ENCODE data around the gene LMLN. TPM values are rescaled to one million over a fixed set of nuclear protein-coding genes. Genes with fewer than 3 reads are reported as not detected.

LMLN gene
- polyA plus RNA-seq, 1 donor (not counting 4 experiments of a cell fraction or from before 2014, with no cell fraction given): 5.2 TPM

DNA sequence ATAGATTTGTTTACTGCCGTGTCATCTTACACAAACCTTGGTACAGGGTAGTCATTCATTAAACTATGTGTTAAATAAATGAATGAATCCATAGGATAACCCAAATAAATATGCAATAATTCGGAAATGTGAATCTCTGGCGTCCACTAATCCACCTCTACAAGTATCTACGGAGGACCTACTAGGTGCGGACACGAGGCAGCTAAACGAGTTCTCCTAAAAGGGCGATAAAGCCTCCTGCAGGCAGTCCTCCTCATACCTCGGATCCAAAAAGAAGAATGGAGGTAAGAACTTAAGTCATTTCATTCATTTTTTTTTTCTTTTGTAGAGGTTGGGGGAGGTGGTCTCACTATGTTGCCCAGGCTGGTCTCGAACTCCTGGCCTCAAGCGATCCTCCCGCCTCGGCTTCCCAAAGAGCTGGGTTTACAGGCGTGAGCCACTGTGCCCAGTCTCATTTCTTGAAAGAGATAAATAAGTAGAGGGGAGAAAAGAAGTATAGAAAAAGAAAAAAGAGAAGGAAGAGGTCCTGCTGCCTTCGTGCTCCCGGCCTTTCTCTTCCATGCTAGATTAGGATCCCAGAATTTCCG lies 10.7 kb upstream of the LMLN start:
- peak overlapping the region; percentile 99 for H3K27ac ChIP-seq (ENCODE audit: control insufficient read depth, insufficient read depth, low read length)
- peaks cover 22% of the 10 kb centered on the region for H3K4me1 ChIP-seq (ENCODE audit: control insufficient read depth, extremely low read depth, insufficient read depth, low read length)
- dilution Hi-C loops (cut with MboI; ENCODE audit: extremely low pct_ligation_motif_present, low sequenced_read_pairs): no loop called here
- no peak for FAIRE-seq
- peak overlapping the region; percentile 54 to 100 (median 68) for H3K4me3 ChIP-seq (ENCODE audit: control insufficient read depth in 2 of 3, extremely low read depth in 1 of 3, insufficient read depth in 2 of 3, low read depth in 1 of 3, low read length in 3 of 3)
- no peaks in the 10 kb centered on the region for H3K9me3 ChIP-seq (ENCODE audit: control insufficient read depth, low read depth, low read length)
- no peaks in the 10 kb centered on the region for H3K27me3 ChIP-seq (ENCODE audit: control insufficient read depth, extremely low read depth, insufficient read depth, low read length)
- peaks cover 20 to 36% of the 10 kb centered on the region in 2 experiments for H3K36me3 ChIP-seq (ENCODE audit: control insufficient read depth in 2 of 2, extremely low read depth in 1 of 2, insufficient read depth in 2 of 2, low read length in 2 of 2)
- H3K9ac ChIP-seq (ENCODE audit: control insufficient read depth, extremely low read depth, insufficient read depth, low read length): peak overlapping the region; percentile 99
- peak overlapping the region; percentile 96 for H3K4me2 ChIP-seq (ENCODE audit: control insufficient read depth, extremely low read depth, insufficient read depth, low read depth, low read length)
- no peaks in the 10 kb centered on the region for H3K9me1 ChIP-seq (ENCODE audit: control insufficient read depth, extremely low read depth, insufficient read depth, low read length)
- peak overlapping the region; percentile 45 for H2AFZ ChIP-seq (ENCODE audit: control insufficient read depth, low read length)
- peaks cover 9% of the 10 kb centered on the region for H4K20me1 ChIP-seq (ENCODE audit: control insufficient read depth, extremely low read depth, insufficient read depth, low read length)
- TF ChIP-seq EZH2 (IDR thresholded peaks at IDR 0.05; ENCODE audit: low read length): no peak
- TF ChIP-seq, protein P1, sequence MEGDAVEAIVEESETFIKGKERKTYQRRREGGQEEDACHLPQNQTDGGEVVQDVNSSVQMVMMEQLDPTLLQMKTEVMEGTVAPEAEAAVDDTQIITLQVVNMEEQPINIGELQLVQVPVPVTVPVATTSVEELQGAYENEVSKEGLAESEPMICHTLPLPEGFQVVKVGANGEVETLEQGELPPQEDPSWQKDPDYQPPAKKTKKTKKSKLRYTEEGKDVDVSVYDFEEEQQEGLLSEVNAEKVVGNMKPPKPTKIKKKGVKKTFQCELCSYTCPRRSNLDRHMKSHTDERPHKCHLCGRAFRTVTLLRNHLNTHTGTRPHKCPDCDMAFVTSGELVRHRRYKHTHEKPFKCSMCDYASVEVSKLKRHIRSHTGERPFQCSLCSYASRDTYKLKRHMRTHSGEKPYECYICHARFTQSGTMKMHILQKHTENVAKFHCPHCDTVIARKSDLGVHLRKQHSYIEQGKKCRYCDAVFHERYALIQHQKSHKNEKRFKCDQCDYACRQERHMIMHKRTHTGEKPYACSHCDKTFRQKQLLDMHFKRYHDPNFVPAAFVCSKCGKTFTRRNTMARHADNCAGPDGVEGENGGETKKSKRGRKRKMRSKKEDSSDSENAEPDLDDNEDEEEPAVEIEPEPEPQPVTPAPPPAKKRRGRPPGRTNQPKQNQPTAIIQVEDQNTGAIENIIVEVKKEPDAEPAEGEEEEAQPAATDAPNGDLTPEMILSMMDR (optimal IDR thresholded peaks at IDR 0.05 in 1 of 3, IDR thresholded peaks at IDR 0.05 in 1 of 3, conservative IDR thresholded peaks at IDR 0.05 in 1 of 3; ENCODE audit: extremely low read depth in 1 of 3, insufficient read depth in 2 of 3, low read length in 3 of 3): no peak
- peaks cover 42% of the 10 kb centered on the region for H3K79me2 ChIP-seq (ENCODE audit: control insufficient read depth, insufficient read depth, low read length)
- no peak for DNase-seq (ENCODE audit: low read depth, low spot score)

DNA sequence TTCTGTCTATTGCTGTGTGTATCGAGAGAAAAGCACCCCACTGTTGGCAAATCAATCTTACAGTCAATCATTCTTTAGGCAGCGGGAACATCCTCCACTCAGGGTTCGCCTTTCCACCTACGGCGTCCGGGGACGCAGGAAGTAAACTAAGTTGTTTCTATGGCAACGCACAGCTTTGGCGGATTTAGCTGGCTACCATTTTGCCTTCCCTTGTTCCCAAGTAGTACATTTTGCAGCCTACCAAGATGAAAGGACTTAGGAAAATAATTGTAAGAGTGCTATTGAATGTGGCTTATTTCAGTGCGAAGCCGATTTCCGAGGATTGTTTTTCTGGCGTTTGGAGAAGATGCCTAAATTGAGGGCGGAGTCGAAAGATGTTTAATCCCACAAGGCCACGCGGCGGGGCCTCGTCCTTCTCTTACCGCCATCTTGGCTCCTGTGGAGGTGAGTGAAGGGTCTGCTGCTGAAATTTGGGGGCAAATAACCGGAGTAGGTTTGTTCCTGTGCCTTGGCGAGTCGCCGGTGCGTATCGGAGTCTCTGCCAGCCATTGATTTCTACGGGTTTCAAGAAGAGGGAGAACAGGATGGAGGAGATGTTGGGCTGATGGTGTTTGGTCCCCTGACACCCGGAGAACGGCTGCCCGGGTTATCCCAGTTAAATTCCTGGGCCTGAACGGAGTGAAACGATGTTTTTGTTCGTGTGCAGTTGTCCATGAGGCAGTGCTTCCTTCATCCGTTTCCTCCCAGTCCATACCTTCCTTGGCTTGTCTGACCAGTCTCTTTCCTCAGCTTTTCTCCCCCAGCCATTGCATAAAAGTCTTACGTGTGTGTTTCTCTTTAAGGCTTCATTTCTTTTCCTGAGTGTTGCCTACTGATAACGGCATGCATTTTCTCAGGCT lies 10.0 kb upstream of the LMLN start, which contains the start of gene RPL35A:
TSS of gene RPL35A (plus strand) at position 413 of the 899 bp plus-strand sequence. CDS start 778 bp downstream, outside the sequence.
- H3K9me1 ChIP-seq (ENCODE audit: control insufficient read depth, extremely low read depth, insufficient read depth, low read length): no peaks in the 10 kb centered on the region
- peak within 1 kb of the TSS; percentile 99 for H3K27ac ChIP-seq (ENCODE audit: control insufficient read depth, insufficient read depth, low read length)
- peak within 1 kb of the TSS; percentile 85 for H2AFZ ChIP-seq (ENCODE audit: control insufficient read depth, low read length)
- H3K27me3 ChIP-seq (ENCODE audit: control insufficient read depth, extremely low read depth, insufficient read depth, low read length): no peaks in the 10 kb centered on the region
- peak; percentile 82 for FAIRE-seq
- peaks cover 44% of the 10 kb centered on the region for H3K79me2 ChIP-seq (ENCODE audit: control insufficient read depth, insufficient read depth, low read length)
- peak within 1 kb of the TSS; percentile 99 for H3K9ac ChIP-seq (ENCODE audit: control insufficient read depth, extremely low read depth, insufficient read depth, low read length)
- no peaks in the 10 kb centered on the region for H3K9me3 ChIP-seq (ENCODE audit: control insufficient read depth, low read depth, low read length)
- peaks cover 23 to 41% of the 10 kb centered on the region in 2 experiments for H3K36me3 ChIP-seq (ENCODE audit: control insufficient read depth in 2 of 2, extremely low read depth in 1 of 2, insufficient read depth in 2 of 2, low read length in 2 of 2)
- TF ChIP-seq, protein P1 (optimal IDR thresholded peaks at IDR 0.05 in 1 of 3, IDR thresholded peaks at IDR 0.05 in 1 of 3, conservative IDR thresholded peaks at IDR 0.05 in 1 of 3; ENCODE audit: extremely low read depth in 1 of 3, insufficient read depth in 2 of 3, low read length in 3 of 3): no peak
- peaks cover 9% of the 10 kb centered on the region for H4K20me1 ChIP-seq (ENCODE audit: control insufficient read depth, extremely low read depth, insufficient read depth, low read length)
- H3K4me1 ChIP-seq (ENCODE audit: control insufficient read depth, extremely low read depth, insufficient read depth, low read length): peaks cover 22% of the 10 kb centered on the region
- peak; percentile 67 for DNase-seq (ENCODE audit: low read depth, low spot score)
- peak within 1 kb of the TSS; percentile 96 for H3K4me2 ChIP-seq (ENCODE audit: control insufficient read depth, extremely low read depth, insufficient read depth, low read depth, low read length)
- H3K4me3 ChIP-seq (ENCODE audit: control insufficient read depth in 2 of 3, extremely low read depth in 1 of 3, insufficient read depth in 2 of 3, low read depth in 1 of 3, low read length in 3 of 3): peak within 1 kb of the TSS; percentile 54 to 100 (median 100)
- dilution Hi-C loops (cut with MboI; ENCODE audit: extremely low pct_ligation_motif_present, low sequenced_read_pairs): no loop called here

Measured in keratinocyte (primary cell).